HG03558 (cell line): ENCODE data around the gene NCL.
"Not testable (repeated sequence)": the region's sequence is repeated elsewhere in the genome, so short reads cannot be mapped to it uniquely, and the experiment has no call there.

Source experiments
- ATAC-seq: cut with Tn5 transposase; IDR thresholded peaks from one replicate; pipeline ENCODE4 v1.9.1; 2021; ENCODE audit warnings: moderate number of reproducible peaks; ENCODE audit not compliant: unreplicated experiment; ENCODE audit errors: extremely low read depth

Gene NCL

DNA sequence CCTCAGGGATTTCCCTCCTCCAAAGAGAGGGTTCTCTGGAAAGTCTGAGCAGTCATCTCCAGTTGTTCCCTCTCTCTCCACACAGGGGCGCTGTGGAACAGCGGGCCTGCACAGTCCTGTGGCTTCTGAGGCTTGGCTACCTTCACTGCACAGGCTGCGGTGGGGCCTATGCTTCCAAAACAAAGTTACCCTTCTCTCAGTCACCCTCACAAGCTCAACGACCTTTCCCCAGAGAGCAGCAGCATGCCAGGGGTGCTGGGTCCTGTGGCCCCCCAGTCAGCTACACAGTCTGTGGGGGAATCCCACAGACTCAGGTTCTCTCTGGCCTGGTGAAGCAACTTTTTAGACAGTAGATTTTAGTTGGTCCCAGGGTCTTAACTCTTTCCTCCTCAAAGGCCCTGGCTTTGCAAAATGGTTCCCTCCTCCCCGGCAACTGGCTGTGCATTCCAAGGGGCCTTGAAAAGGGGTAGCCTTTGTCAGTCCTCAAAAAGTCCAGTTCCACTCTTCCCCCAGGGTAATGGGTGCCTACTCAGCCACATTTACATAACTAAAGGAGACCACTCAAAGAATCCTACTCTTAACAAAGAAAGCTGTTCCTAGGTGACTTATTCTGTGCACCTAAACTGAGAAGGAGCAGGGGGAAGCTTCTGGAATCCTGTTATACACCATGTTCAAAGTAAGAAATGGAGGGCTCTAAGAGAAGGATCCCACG is 53.8 kb downstream of the NCL start:
- ATAC-seq: no peak

DNA sequence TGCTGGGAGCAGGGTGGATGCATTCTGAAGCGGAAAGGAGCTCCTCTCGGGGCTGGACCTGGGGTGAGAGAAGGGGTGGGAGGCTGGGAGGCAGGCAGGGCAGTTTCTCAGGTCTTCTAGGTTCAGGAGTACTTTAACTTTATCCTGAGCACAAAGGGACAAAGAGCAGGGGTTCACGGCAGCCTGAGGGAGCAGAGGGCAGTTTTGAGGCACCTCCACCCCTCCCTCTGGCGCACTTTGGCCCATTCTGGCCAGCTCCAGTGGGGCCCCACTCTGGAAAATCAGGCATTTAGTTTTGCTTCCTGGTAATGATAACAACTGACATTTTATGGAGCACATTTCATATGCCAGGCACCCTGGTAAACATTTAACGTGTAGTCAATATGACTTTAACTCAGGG is 54.5 kb downstream of the NCL start:
- ATAC-seq: no peak

DNA sequence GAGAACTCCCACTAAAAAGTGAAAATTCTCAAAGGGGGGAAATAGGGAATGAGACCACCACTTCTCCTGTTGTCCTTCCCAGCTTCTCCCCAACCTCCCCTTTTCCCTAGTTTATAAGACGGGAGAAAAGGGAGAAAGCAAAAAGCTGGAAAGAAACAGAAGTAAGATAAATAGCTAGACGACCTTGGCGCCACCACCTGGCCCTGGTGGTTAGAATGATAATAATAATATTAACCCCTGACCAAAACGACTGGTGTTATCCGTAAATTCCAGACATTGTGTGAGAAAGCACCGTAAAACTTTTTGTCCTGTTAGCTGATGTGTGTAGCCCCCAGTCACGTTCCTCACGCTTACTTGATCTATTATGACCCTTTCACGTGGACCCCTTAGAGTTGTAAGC is 56.0 kb downstream of the NCL start:
- ATAC-seq: not testable (repeated sequence)

DNA sequence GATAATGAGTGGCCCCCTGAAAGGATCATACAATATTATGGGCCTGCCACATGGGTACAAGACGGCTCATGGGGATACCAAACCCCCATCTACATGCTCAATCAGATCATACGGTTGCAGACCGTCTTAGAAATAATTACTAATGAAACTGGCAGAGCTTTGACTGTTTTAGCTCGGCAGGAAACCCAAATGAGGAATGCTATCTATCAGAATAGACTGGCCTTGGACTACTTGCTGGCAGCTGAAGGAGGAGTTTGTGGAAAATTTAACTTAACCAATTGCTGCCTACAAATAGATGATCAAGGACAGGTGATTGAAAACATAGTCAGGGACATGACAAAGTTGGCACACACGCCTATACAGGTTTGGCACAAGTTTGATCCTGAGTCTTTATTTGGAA is 56.6 kb downstream of the NCL start:
- not testable (repeated sequence) for ATAC-seq

DNA sequence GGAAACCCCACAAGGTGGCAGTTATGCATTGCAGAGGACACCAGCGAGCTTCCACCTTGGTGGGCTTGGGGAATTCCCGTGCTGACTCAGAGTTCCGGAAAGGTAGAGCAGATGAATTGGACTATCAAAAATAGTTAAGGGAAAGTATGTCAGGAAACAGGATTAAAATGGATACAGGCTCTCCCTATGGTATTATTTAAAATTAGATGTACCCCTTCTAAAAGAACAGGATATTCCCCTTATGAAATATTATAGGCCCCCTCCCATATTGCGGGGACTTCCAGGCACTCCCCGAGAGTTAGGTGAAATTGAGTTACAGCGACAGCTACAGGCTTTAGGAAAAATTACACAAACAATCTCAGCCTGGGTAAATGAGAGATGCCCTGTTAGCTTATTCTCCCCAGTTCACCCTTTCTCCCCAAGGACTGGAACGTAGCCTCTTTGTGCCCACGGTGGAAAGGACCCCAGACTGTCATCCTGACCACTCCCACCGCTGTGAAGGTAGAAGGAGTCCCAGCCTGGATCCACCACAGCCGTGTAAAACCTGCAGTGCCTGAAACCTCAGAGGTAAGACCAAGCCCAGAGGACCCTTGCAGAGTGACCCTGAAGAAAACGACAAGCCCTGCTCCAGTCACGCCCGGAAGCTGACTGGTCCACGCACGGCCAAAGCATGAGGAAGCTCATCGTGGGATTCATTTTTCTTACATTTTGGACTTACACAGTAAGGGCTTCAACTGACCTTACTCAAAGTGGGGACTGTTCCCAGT is 58.5 kb downstream of the NCL start:
- not testable (repeated sequence) for ATAC-seq

DNA sequence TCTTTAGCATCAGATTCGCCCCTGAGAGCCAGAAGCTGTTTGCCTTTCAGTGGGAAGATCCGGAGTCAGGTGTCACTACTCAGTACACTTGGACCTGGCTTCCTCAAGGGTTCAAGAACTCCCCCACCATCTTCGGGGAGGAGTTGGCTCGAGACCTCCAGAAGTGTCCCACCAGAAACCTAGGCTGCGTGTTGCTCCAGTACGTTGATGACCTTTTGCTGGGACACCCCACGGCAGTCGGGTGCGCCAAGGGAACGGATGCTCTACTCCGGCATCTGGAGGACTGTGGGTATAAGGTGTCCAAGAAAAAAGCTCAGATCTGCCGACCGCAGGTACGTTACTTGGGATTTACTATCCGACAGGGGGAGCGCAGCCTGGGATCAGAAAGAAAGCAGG is 60.1 kb downstream of the NCL start:
- not testable (repeated sequence) for ATAC-seq
